HepG2 (cell line): Measurements from ENCODE around the gene S100A6. TPM values are rescaled to one million over a fixed set of nuclear protein-coding genes. Genes with fewer than 3 reads are reported as not detected.

ENCODE experiments used
- ARID2 ChIP-seq: sonication (generic); formaldehyde crosslinking; IDR thresholded peaks from 2 replicates; pipeline ENCODE4 v1.8.1; 2022; ENCODE audit warnings: mild to moderate bottlenecking, missing genetic modification reagents, borderline replicate concordance
- ATF7-NPFF ChIP-seq: sonication (generic); formaldehyde crosslinking; IDR thresholded peaks from 2 replicates; pipeline ENCODE4 v1.8.1; 2023; ENCODE audit warnings: mild to moderate bottlenecking, low read depth, missing genetic modification reagents, moderate library complexity
- BCL6 ChIP-seq: IDR thresholded peaks from 2 replicates; pipeline ENCODE4 v1.6.1; 2016; ENCODE audit warnings: missing genetic modification reagents, missing compliant biosample characterization
- BORCS8-MEF2B ChIP-seq: sonication (generic); formaldehyde crosslinking; IDR thresholded peaks from 2 replicates; pipeline ENCODE4 v1.8.0; 2022; ENCODE audit warnings: mild to moderate bottlenecking, missing genetic modification reagents
- HES4 ChIP-seq: sonication (generic); formaldehyde crosslinking; IDR thresholded peaks from 2 replicates; pipeline ENCODE4 v1.9.0; 2021; ENCODE audit warnings: mild to moderate bottlenecking, missing genetic modification reagents, borderline replicate concordance
- KLF12 ChIP-seq: sonication (generic); formaldehyde crosslinking; IDR thresholded peaks from 2 replicates; pipeline ENCODE4 v1.4.0; 2020; ENCODE audit warnings: missing genetic modification reagents, borderline replicate concordance
- LCORL ChIP-seq, 2 experiments: fragments of 450-650 bp in 1 of 2; sonication (generic) in 1 of 2; formaldehyde crosslinking in 1 of 2; IDR thresholded peaks; 2 replicates each; pipeline versions ENCODE4 v1.5.0 to v1.6.1; 2017 to 2020; ENCODE audit warnings: antibody characterized with exemption in 1 of 2, missing genetic modification reagents in 1 of 2
- MIXL1 ChIP-seq: IDR thresholded peaks from 2 replicates; pipeline ENCODE4 v1.6.1; 2016
- NR2F1 ChIP-seq, 2 experiments: fragments of 450-650 bp in 1 of 2; formaldehyde crosslinking in 1 of 2; IDR thresholded peaks; 2 replicates each; pipeline versions ENCODE4 v1.5.0 to v1.6.1; 2016 to 2020; ENCODE audit warnings: mild to moderate bottlenecking in 1 of 2, missing compliant biosample characterization in 1 of 2, missing genetic modification reagents in 1 of 2, moderate library complexity in 1 of 2
- POLR2A ChIP-seq, 2 experiments: IDR thresholded peaks; 2 replicates each; pipeline ENCODE4 v1.6.1; 2011; ENCODE audit warnings: low read depth in 2 of 2, low read length in 2 of 2, mild to moderate bottlenecking in 1 of 2, moderate library complexity in 1 of 2; ENCODE audit not compliant: insufficient read depth in 1 of 2
- SUZ12 ChIP-seq: fragments of 150-350 bp; IDR thresholded peaks from 2 replicates; pipeline ENCODE4 v1.6.1; 2014; ENCODE audit warnings: low read depth, low read length
- THAP11 ChIP-seq: IDR thresholded peaks from 2 replicates; pipeline ENCODE4 v1.6.1; 2016; ENCODE audit warnings: missing biosample characterization, missing genetic modification reagents
- U2AF1 ChIP-seq: fragments of 200-400 bp; formaldehyde crosslinking; optimal IDR thresholded peaks from 2 replicates; pipeline ENCODE3; 2017; ENCODE audit warnings: mild to moderate bottlenecking, low read depth, low read length
- ZBTB3 ChIP-seq: sonication (generic); formaldehyde crosslinking; IDR thresholded peaks from 2 replicates; pipeline ENCODE4 v1.4.0; 2020; ENCODE audit warnings: low read depth, mild to moderate bottlenecking, moderate library complexity, missing genetic modification reagents, borderline replicate concordance
- ZNF296 ChIP-seq: sonication (generic); formaldehyde crosslinking; conservative IDR thresholded peaks from 2 replicates; pipeline ENCODE4 v1.5.0; 2020; ENCODE audit warnings: mild to moderate bottlenecking, missing genetic modification reagents
- ZNF564 ChIP-seq: sonication (generic); formaldehyde crosslinking; IDR thresholded peaks from 2 replicates; pipeline ENCODE4 v1.8.1; 2023; ENCODE audit warnings: mild to moderate bottlenecking, missing genetic modification reagents
- ZNF572 ChIP-seq: sonication (generic); formaldehyde crosslinking; IDR thresholded peaks from 2 replicates; pipeline ENCODE4 v1.5.1; 2020; ENCODE audit warnings: mild to moderate bottlenecking, missing genetic modification reagents
- ZNF577 ChIP-seq: sonication (generic); formaldehyde crosslinking; IDR thresholded peaks from 2 replicates; pipeline ENCODE4 v1.4.0; 2020; ENCODE audit warnings: mild to moderate bottlenecking, low read depth, missing genetic modification reagents, borderline replicate concordance
- polyA plus RNA-seq, 8 experiments: library from polyadenylated mRNA; depleted of rRNA in 3 of 8; stranded (reverse) in 7 of 8; unstranded in 1 of 8; fragments of >200 nt; fragmentation: Illumina TruSeq in 4 of 8; extraction: Trizol in 4 of 8; gene quantifications; 2 replicates each; pipeline versions ENCODE4 v1.2.1 to v1.2.3, GENCODE V29; 2011 to 2016; ENCODE audit warnings: low read depth in 4 of 8, missing spikeins in 1 of 8, mixed read lengths in 1 of 8; ENCODE audit not compliant: insufficient read depth in 1 of 8
- total RNA-seq, 5 experiments: library from RNA; depleted of rRNA; stranded (reverse); fragments of >200 nt; fragmentation: Illumina TruSeq; extraction: Trizol; gene quantifications; 2 replicates each; pipeline ENCODE4 v1.2.3, GENCODE V29; 2016; ENCODE audit warnings: low read depth in 1 of 5
- TF ChIP-seq, protein P1 (sequence below): sonication (generic); formaldehyde crosslinking; IDR thresholded peaks from 2 replicates; pipeline ENCODE4 v1.4.0; 2020; ENCODE audit warnings: mild to moderate bottlenecking, missing genetic modification reagents
- TF ChIP-seq, protein P2 (sequence below): sonication (generic); formaldehyde crosslinking; IDR thresholded peaks from 2 replicates; pipeline ENCODE4 v1.5.0; 2020; ENCODE audit warnings: missing genetic modification reagents
- TF ChIP-seq, protein P3 (sequence below): IDR thresholded peaks from 2 replicates; pipeline ENCODE4 v1.6.1; 2018; ENCODE audit warnings: missing genetic modification reagents
- TF ChIP-seq, protein P4 (sequence below): sonication (generic); formaldehyde crosslinking; conservative IDR thresholded peaks from 2 replicates; pipeline ENCODE4 v1.8.0; 2022; ENCODE audit warnings: low read depth, missing genetic modification reagents
- TF ChIP-seq, protein P5 (sequence below): sonication (generic); formaldehyde crosslinking; IDR thresholded peaks from 2 replicates; pipeline ENCODE4 v1.4.0; 2020; ENCODE audit warnings: missing genetic modification reagents, borderline replicate concordance

Gene S100A6
- total and polyA plus RNA-seq, 2 of the 13 experiments (the other 11 are each of a cell fraction or from before 2014, with no cell fraction given) = 72.9 to 85.0 TPM

DNA sequence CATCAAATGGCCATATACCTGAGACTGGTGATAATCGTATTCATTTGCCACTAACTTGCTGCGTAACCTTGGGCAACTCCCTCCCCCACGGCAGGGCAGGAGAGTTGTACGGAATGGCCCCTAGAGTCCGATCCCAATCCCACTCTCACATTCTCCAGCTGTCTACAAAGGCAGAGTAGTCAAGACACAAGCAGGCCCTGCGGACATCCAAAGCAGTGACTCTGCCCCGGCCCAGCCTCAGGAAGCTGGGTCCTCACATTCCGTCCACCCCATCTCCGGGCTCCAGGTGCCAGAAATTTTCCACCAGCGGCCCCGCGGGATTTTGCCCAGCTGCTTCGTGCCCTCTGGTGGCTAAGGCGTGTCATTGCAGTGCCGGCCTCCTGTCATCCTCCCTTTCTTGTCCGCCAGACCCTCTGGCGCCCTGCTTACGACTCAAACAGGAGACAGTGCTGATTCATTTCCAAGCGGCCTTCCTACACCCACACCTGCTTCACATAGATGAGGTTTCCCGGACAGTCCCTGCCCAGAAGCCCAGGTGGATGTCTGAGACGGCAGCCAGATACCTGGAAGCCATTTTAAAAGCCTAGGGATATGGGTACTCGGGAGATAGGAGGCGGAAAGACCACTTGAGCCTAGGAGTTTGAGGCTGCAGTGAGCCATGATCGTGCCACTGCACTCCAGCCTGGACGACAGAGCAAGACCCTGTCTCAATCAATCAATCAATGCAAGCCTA, 32.7 kb upstream of the S100A6 start (continued):
- TF ChIP-seq, protein P1, sequence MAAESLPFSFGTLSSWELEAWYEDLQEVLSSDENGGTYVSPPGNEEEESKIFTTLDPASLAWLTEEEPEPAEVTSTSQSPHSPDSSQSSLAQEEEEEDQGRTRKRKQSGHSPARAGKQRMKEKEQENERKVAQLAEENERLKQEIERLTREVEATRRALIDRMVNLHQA (CRISPR knock-in tag) = no peak
- peak; percentile 44; the same call in 1 of the 2 replicates for TF ChIP-seq ZNF572
- no peak for TF ChIP-seq ARID2 (CRISPR knock-in tag)
- TF ChIP-seq, protein P2, sequence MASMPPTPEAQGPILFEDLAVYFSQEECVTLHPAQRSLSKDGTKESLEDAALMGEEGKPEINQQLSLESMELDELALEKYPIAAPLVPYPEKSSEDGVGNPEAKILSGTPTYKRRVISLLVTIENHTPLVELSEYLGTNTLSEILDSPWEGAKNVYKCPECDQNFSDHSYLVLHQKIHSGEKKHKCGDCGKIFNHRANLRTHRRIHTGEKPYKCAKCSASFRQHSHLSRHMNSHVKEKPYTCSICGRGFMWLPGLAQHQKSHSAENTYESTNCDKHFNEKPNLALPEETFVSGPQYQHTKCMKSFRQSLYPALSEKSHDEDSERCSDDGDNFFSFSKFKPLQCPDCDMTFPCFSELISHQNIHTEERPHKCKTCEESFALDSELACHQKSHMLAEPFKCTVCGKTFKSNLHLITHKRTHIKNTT (CRISPR knock-in tag) = no peak
- TF ChIP-seq, protein P3, sequence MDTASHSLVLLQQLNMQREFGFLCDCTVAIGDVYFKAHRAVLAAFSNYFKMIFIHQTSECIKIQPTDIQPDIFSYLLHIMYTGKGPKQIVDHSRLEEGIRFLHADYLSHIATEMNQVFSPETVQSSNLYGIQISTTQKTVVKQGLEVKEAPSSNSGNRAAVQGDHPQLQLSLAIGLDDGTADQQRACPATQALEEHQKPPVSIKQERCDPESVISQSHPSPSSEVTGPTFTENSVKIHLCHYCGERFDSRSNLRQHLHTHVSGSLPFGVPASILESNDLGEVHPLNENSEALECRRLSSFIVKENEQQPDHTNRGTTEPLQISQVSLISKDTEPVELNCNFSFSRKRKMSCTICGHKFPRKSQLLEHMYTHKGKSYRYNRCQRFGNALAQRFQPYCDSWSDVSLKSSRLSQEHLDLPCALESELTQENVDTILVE (CRISPR knock-in tag) = 0 out of 2 replicates have a peak, but pooled peaks have one; percentile 43
- 0 out of 2 replicates have a peak, but pooled peaks have one; percentile 37 for TF ChIP-seq KLF12
- no peak for TF ChIP-seq U2AF1
- no peak for TF ChIP-seq LCORL (IDR thresholded peaks at IDR 0.05)
- TF ChIP-seq LCORL (CRISPR knock-in tag; IDR thresholded peaks at IDR 0.05) = peak; percentile 87; the same call in 1 of the 2 replicates
- TF ChIP-seq NR2F1 (CRISPR knock-in tag; IDR thresholded peaks at IDR 0.05) = no peak
- TF ChIP-seq ATF7-NPFF (CRISPR knock-in tag) = no peak
- TF ChIP-seq MIXL1 (CRISPR knock-in tag) = 0 out of 2 replicates have a peak, but pooled peaks have one; percentile 33
- TF ChIP-seq ZNF296 (CRISPR knock-in tag) = no peak
- TF ChIP-seq, protein P4, sequence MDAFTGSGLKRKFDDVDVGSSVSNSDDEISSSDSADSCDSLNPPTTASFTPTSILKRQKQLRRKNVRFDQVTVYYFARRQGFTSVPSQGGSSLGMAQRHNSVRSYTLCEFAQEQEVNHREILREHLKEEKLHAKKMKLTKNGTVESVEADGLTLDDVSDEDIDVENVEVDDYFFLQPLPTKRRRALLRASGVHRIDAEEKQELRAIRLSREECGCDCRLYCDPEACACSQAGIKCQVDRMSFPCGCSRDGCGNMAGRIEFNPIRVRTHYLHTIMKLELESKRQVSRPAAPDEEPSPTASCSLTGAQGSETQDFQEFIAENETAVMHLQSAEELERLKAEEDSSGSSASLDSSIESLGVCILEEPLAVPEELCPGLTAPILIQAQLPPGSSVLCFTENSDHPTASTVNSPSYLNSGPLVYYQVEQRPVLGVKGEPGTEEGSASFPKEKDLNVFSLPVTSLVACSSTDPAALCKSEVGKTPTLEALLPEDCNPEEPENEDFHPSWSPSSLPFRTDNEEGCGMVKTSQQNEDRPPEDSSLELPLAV (CRISPR knock-in tag) = no peak
- no peak for TF ChIP-seq HES4 (CRISPR knock-in tag)
- TF ChIP-seq ZBTB3 (CRISPR knock-in tag) = 0 out of 2 replicates have a peak, but pooled peaks have one; percentile 16
- TF ChIP-seq SUZ12 = no peak
- TF ChIP-seq ZNF577 (CRISPR knock-in tag) = no peak
- TF ChIP-seq ZNF564 (CRISPR knock-in tag) = no peak
- peak; percentile 48; the same call in 1 of the 2 replicates for TF ChIP-seq BORCS8-MEF2B (CRISPR knock-in tag)
- TF ChIP-seq BCL6 (CRISPR knock-in tag) = no peak
- no peak for TF ChIP-seq POLR2A (IDR thresholded peaks at IDR 0.05; ENCODE audit: insufficient read depth in 1 of 2, low read depth in 2 of 2, low read length in 2 of 2)
- TF ChIP-seq, protein P5, sequence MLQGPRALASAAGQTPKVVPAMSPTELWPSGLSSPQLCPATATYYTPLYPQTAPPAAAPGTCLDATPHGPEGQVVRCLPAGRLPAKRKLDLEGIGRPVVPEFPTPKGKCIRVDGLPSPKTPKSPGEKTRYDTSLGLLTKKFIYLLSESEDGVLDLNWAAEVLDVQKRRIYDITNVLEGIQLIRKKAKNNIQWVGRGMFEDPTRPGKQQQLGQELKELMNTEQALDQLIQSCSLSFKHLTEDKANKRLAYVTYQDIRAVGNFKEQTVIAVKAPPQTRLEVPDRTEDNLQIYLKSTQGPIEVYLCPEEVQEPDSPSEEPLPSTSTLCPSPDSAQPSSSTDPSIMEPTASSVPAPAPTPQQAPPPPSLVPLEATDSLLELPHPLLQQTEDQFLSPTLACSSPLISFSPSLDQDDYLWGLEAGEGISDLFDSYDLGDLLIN = no peak
- TF ChIP-seq THAP11 (CRISPR knock-in tag) = peak; percentile 41; the same call in 1 of the 2 replicates
